ENCODE measurements around the gene MECP2. TPM values are rescaled to one million over a fixed set of nuclear protein-coding genes. Genes with fewer than 3 reads are reported as not detected.

The MECP2 gene
- total RNA-seq, 1 experiment from 2014 or later: 48.3 TPM

- DNase-seq (ENCODE audit: low spot score): no peak
Observed at GRCh38 chrX:154115750-154116149, 18.2 kb upstream of the MECP2 start.

GRCh38 chrX:154115071-154115470, 17.6 kb upstream of the MECP2 start:
- DNase-seq (ENCODE audit: low spot score): no peak

GRCh38 chrX:154114652-154115051, 17.1 kb upstream of the MECP2 start:
- DNase-seq (ENCODE audit: low spot score): no peak

GRCh38 chrX:154113729-154114128, 16.2 kb upstream of the MECP2 start:
- no peak for DNase-seq (ENCODE audit: low spot score)

GRCh38 chrX:154098551-154098950, 1.0 kb upstream of the MECP2 start:
- no peak for DNase-seq (ENCODE audit: low spot score)

GRCh38 chrX:154097003-154097588, 421 bp downstream of the MECP2 start:
- peak; percentile 52 for DNase-seq (ENCODE audit: low spot score)

GRCh38 chrX:154096140-154097002, 1.1 kb downstream of the MECP2 start:
- peak; percentile 27 for DNase-seq (ENCODE audit: low spot score)

- no peak for DNase-seq (ENCODE audit: low spot score)
Observed at GRCh38 chrX:154094833-154095232, 2.7 kb downstream of the MECP2 start.

- DNase-seq (ENCODE audit: low spot score): no peak
Observed at GRCh38 chrX:154093965-154094364, 3.6 kb downstream of the MECP2 start.

- DNase-seq (ENCODE audit: low spot score): no peak
Observed at GRCh38 chrX:154092371-154092770, 5.1 kb downstream of the MECP2 start.

GRCh38 chrX:154091678-154092077, 5.8 kb downstream of the MECP2 start:
- no peak for DNase-seq (ENCODE audit: low spot score)

- DNase-seq (ENCODE audit: low spot score): no peak
Observed at GRCh38 chrX:154090731-154091130, 6.8 kb downstream of the MECP2 start.

- no peak for DNase-seq (ENCODE audit: low spot score)
Observed at GRCh38 chrX:154084449-154085300, 12.8 kb downstream of the MECP2 start.

GRCh38 chrX:154083126-154083517, 14.4 kb downstream of the MECP2 start:
- DNase-seq (ENCODE audit: low spot score): peak; percentile 11

- DNase-seq (ENCODE audit: low spot score): peak; percentile 58
Observed at GRCh38 chrX:154082396-154083125, 15.0 kb downstream of the MECP2 start.

GRCh38 chrX:154077101-154077500, 20.4 kb downstream of the MECP2 start:
- no peak for DNase-seq (ENCODE audit: low spot score)

- peak; percentile 81 for DNase-seq (ENCODE audit: low spot score)
Observed at GRCh38 chrX:154074199-154074598, 23.3 kb downstream of the MECP2 start.

GRCh38 chrX:154072192-154072591, 25.3 kb downstream of the MECP2 start:
- DNase-seq (ENCODE audit: low spot score): no peak

- no peak for DNase-seq (ENCODE audit: low spot score)
Observed at GRCh38 chrX:154068560-154068959, 29.0 kb downstream of the MECP2 start.

- DNase-seq (ENCODE audit: low spot score): no peak
Observed at GRCh38 chrX:154064637-154065435, 32.7 kb downstream of the MECP2 start.

GRCh38 chrX:154063234-154063633, 34.3 kb downstream of the MECP2 start:
- no peak for DNase-seq (ENCODE audit: low spot score)

Measured in A172 (cell line).